Activated CD8-positive, alpha-beta memory T cell treated with anti-CD3 and anti-CD28 coated beads for 1 hour (primary cell): Measurements from ENCODE around the gene OR2B2.

Experiments used
- DNase-seq, 2 donors: peaks; one replicate each; pipeline ENCODE4 v3.0.0-alpha.2; 2020; ENCODE audit warnings: low read depth in 1 of 2; ENCODE audit errors: extremely low read depth in 1 of 2

OR2B2 gene

GRCh38 chr6:27867945-27868300 is 44.3 kb downstream of the OR2B2 start:
- no peak for DNase-seq

GRCh38 chr6:27867051-27867944 is 44.9 kb downstream of the OR2B2 start:
- no peak for DNase-seq

GRCh38 chr6:27866357-27867050 is 45.7 kb downstream of the OR2B2 start:
- no peak for DNase-seq

- no peak for DNase-seq
These were observed 46.3 kb downstream of the OR2B2 start for GRCh38 chr6:27865850-27866356.

GRCh38 chr6:27864906-27865849 is 47.0 kb downstream of the OR2B2 start:
- DNase-seq = no peak

- no peak for DNase-seq
These were observed 48.0 kb downstream of the OR2B2 start for GRCh38 chr6:27863962-27864905.

- DNase-seq = no peak
These were observed 49.7 kb downstream of the OR2B2 start for GRCh38 chr6:27862396-27863066.

GRCh38 chr6:27861861-27862260 is 50.3 kb downstream of the OR2B2 start:
- DNase-seq = no peak

GRCh38 chr6:27861276-27861840 is 50.8 kb downstream of the OR2B2 start:
- DNase-seq = no peak
